Left cardiac atrium (tissue), 4 donors: ENCODE measurements around the gene GNG7. TPM values are rescaled to one million over a fixed set of nuclear protein-coding genes. Genes with fewer than 3 reads are reported as not detected.
"Not testable (repeated sequence)": the region's sequence is repeated elsewhere in the genome, so short reads cannot be mapped to it uniquely, and the experiment has no call there.

Experiments
- ATAC-seq, 2 donors: fragments of 200-7000 bp; cut with Tn5 transposase; one replicate each; pipeline ENCODE4 v1.9.1; 2020; ENCODE audit warnings: mild to moderate bottlenecking in 2 of 2, moderate library complexity in 2 of 2
- DNase-seq: peaks from one replicate; pipeline ENCODE4 v3.0.0-alpha.2; 2020
- intact Hi-C, 2 donors: fragments of 100-400 bp; cut with DNase I; formaldehyde crosslinking; loops; one replicate each; pipeline versions ENCODE4 v1.14.1 to v1.15.1; 2022 to 2023
- total RNA-seq, 2 donors: library from RNA; stranded (reverse); fragmentation: NEBNext Ultra II Directional; extraction: Animal tissue kit (Norgen Biotek cat#: 25700); gene quantifications; one replicate each; pipeline ENCODE4 v1.2.1, GENCODE V29; 2021
- donor health status: DM: no; HTN: yes; CAD: no.
- donor health status: DM: no; HTN: yes; CAD: no; lungs with severe emphysema.
- donor health status: DM: yes; HTN: yes; CAD: no.
- donor health status: Dilated cardiomyopathy.

The GNG7 gene
- total RNA-seq, 2 donors from 2014 or later, result 19.8 to 45.9 TPM

- ATAC-seq (no peak), DNase-seq (no peak)
- intact Hi-C loops, result no loop called here
Measured at GRCh38 chr19:2554856-2555255, 147.6 kb downstream of the GNG7 start.

DNA sequence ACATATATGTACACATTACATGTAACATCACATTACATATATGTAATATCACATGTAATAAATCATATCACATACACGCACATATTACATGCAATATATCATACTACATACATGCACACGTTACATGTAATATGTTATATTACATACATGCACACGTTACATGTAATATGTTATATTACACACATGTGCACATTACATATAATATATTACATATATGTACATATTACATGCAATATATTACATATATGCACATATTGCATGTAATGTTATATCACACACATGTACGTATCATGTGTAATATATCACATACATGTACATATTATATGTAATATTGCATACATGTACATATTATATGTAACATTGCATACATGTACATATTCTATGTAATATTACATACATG is 149.0 kb downstream of the GNG7 start:
- no peak for ATAC-seq
- no peak for DNase-seq
- intact Hi-C loops, result no loop called here

GRCh38 chr19:2552859-2553258 is 149.6 kb downstream of the GNG7 start:
- intact Hi-C loops, result no loop called here
- no peak for DNase-seq
- no peak for ATAC-seq

DNA sequence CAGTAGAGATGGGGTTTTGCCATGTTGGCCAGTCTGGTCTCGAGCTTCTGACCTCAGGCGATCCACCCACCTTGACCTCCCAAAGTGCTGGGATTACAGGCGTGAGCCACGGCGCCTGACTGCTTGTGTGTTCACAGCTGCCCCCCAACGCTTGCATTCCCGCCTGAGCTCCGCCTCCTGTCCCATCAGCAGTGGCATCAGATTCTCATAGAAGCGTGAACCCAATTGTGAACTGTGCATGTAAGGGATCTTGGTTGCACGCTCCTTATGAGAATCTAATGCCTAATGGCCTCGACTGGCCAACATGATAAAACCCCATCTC is 150.7 kb downstream of the GNG7 start:
- intact Hi-C loops, result no loop called here
- no peak for DNase-seq
- ATAC-seq, result no peak

GRCh38 chr19:2551172-2551863 is 151.2 kb downstream of the GNG7 start:
- intact Hi-C loops, result no loop called here
- no peak for DNase-seq
- no peak for ATAC-seq

DNA sequence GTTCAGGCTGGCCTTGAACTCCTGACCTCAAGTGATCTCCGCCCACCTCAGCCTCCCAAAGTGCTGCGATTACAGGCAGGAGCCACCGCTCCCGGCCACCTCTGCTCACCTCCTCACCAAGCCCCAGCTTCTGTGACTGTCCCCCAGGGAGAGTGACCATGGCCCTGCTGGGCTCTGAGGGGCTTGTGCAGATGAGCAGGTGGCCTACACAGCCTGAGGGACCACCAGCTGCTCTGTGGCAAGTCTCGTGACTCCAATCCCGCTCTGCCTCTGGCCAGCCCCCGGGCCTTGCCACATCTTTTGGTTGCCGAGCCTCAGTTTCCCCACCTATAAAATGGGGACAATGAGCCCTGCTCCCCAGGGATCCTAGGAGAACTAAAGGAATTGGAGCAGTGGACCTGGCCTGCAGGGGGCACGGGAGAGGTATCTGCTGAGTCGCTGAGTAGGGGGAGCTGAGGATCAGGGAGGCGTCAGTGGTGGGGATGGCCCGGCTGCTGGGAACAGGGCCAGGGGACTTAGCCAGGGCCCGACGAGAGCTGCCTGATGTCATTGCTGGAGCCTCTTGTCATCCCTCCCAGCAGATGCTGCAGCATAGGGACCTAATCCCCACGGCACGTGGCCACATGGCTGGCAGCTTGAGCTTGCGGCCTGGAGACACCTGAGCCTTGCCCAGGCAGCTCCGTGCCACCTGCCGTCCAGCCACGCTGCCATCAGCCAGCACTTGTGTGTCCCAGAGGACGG is 151.9 kb downstream of the GNG7 start:
- intact Hi-C loops, result no loop called here
- DNase-seq (peak; percentile 65), ATAC-seq (peak; percentile 25 to 48)

- ATAC-seq (peak; percentile 45 to 57), DNase-seq (peak; percentile 83)
- intact Hi-C loops, result no loop called here
Measured at GRCh38 chr19:2549701-2550191, 152.7 kb downstream of the GNG7 start.

GRCh38 chr19:2548966-2549365 is 153.5 kb downstream of the GNG7 start:
- no peak for DNase-seq
- ATAC-seq, result no peak
- intact Hi-C loops, result no loop called here

- no peak for ATAC-seq
- intact Hi-C loops, result loop anchor here in 1 of 2 donors (2.0 kb wide), 1 partner anchor 55 kb away; no protein-coding TSS in a partner anchor
- no peak for DNase-seq
Measured at GRCh38 chr19:2547721-2548120, 154.8 kb downstream of the GNG7 start.

DNA sequence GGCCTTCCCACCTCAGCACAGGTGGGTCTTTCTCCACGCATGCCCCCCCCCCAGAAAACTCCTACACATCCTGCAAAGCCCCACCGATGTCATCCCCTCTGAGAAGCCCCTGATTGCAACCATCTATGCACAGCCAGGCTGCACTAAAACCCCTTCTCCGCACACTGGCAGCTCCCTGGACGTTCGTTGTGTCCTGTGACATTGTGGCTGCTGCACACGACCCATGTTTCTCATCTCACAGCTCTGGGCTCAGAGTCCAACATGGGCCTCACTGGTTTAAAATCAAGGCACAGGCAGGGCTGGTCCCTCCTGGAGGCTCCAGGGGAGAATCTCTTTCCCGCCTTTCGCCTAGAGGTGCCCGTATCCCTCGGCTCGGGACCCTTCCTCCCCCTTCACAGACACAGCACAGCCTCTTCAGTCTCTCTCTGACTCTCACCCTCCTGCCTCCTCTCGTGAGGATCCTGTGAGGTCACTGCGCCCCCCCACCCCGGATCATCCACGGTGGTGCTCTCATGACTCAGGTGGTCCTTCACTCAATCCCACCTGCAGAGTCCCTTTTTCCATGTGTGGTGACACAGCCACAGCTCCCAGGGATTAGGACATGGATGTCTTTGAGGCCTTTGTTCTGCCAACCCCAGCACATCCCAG is 155.3 kb downstream of the GNG7 start:
- ATAC-seq (no peak), DNase-seq (no peak)
- intact Hi-C loops, result loop anchor here in 1 of 2 donors (2.0 kb wide), 1 partner anchor 56 kb away; no protein-coding TSS in a partner anchor

GRCh38 chr19:2546128-2547032 is 156.1 kb downstream of the GNG7 start:
- DNase-seq (peak; percentile 93), ATAC-seq (peak; percentile 33 to 54)
- intact Hi-C loops, result loop anchor here in 1 of 2 donors (2.0 kb wide), 1 partner anchor 56 kb away; no protein-coding TSS in a partner anchor

- intact Hi-C loops, result loop anchor here in 1 of 2 donors (2.0 kb wide), 2 partner anchors 57 to 69 kb away; partner anchors contain the start of gene GADD45B
- not testable (repeated sequence) for DNase-seq, ATAC-seq
Measured at GRCh38 chr19:2545416-2546127, 156.9 kb downstream of the GNG7 start.

DNA sequence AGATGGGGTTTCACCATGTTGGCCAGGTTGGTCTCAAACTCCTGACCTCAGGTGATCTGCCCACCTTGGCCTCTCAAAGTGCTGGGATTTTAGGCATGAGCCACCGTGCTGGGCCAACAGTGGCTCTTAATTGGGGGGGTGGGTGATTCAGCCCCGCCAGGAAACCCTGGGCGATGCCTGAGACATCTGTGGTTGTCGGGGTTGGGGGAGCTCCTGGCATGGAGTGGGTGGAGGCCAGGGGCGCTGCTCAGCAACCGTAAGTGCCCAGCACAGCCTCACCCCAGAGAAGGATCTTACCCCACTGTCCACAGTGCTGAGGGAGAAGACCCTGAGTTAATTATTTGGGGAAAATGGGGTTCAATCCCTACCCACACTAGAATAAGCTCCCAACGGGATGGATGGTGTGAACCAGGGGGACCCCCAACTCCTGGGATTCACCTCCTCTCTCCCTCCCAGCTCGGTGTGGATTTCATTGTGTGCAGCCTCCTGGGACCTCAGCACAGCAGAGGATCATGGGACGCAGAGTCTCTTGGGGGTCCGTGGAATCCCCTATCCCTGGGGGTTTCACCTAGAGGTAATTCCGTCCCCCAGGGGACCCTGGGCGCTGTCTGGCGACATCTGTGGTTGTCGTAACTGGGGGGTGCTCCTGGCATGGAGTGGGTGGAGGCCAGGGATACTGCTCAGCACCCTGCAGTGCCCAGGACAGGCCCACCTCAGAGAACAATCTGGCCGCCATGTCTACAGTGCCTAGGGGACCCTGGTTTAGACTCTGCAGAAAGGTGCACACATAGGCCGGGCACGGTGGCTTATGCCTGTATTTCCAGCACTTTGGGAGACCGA is 157.7 kb downstream of the GNG7 start:
- intact Hi-C loops, result loop anchor here (2.0 to 5.0 kb wide), 4 partner anchors 33 to 68 kb away; partner anchors contain the start of gene GADD45B (in 2 of the 2)

GRCh38 chr19:2543463-2544442 is 158.7 kb downstream of the GNG7 start:
- peak; percentile 97 for DNase-seq
- intact Hi-C loops, result loop anchor here (2.0 to 5.0 kb wide), 4 partner anchors 34 to 67 kb away; partner anchors contain the start of gene GADD45B (in 2 of the 2)
- peak; percentile 81 to 90 for ATAC-seq

More for the DNA sequence above, 157.7 kb downstream of the GNG7 start:
- ATAC-seq (no peak), DNase-seq (no peak)

DNA sequence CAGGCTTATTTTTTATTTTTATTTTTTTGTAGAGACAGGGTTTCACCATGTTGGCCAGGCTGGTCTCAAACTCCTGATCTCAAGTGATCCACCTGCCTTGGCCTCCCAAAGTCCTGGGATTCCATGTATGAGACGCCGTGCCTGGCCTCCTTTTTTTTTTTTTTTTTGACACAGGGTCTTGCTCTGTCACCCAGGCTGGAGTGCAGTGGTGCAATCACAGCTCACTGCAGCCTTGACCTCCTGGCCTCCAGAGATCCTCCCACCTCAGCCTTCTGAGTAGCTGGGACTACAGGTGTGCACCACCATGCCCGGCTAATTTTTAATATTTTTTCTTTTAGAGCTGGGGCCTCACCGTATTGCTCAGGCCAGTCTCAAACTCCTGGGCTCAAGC is 159.4 kb downstream of the GNG7 start:
- not testable (repeated sequence) for DNase-seq, ATAC-seq
- intact Hi-C loops, result loop anchor here (5.0 kb wide), 3 partner anchors 34 to 66 kb away; partner anchors contain the start of gene GADD45B (in 1 of the 2)
